Parathyroid adenoma (tissue), 2 donors: ENCODE measurements around the gene KIF26B.

ENCODE experiments used
- H2AFZ ChIP-seq: fragments of 300-600 bp; sonication (generic); one replicate; pipeline ENCODE4 v1.7.0; 2017; ENCODE audit warnings: antibody characterized with exemption, mild to moderate bottlenecking
- H3K27ac ChIP-seq: fragments of 300-600 bp; sonication (generic); one replicate; pipeline ENCODE4 v1.7.0; 2017
- H3K27me3 ChIP-seq: fragments of 300-600 bp; sonication (generic); one replicate; pipeline ENCODE4 v1.7.0; 2017; ENCODE audit warnings: low read length; ENCODE audit not compliant: control insufficient read depth, insufficient read depth
- H3K36me3 ChIP-seq: fragments of 300-600 bp; sonication (generic); one replicate; pipeline ENCODE4 v1.7.0; 2017; ENCODE audit warnings: low read length; ENCODE audit not compliant: control insufficient read depth, insufficient read depth
- H3K4me1 ChIP-seq: fragments of 300-600 bp; sonication (generic); one replicate; pipeline ENCODE4 v1.7.0; 2017; ENCODE audit warnings: control low read depth
- H3K4me2 ChIP-seq: fragments of 300-600 bp; sonication (generic); one replicate; pipeline ENCODE4 v1.7.0; 2017; ENCODE audit warnings: low read length
- H3K4me3 ChIP-seq: fragments of 300-600 bp; sonication (generic); one replicate; pipeline ENCODE4 v1.7.0; 2017; ENCODE audit warnings: low read depth, low read length
- H3K79me2 ChIP-seq: fragments of 300-600 bp; sonication (generic); one replicate; pipeline ENCODE4 v1.7.0; 2017; ENCODE audit warnings: control low read depth
- H3K9ac ChIP-seq: fragments of 300-600 bp; sonication (generic); one replicate; pipeline ENCODE4 v1.7.0; 2017; ENCODE audit warnings: mild to moderate bottlenecking
- H3K9me3 ChIP-seq: fragments of 300-600 bp; sonication (generic); one replicate; pipeline ENCODE4 v1.7.0; 2017; ENCODE audit warnings: low read length; ENCODE audit not compliant: control insufficient read depth
- CTCF ChIP-seq: fragments of 300-600 bp; sonication (generic); IDR thresholded peaks from one replicate; pipeline ENCODE4 v1.7.0; 2017; ENCODE audit warnings: antibody characterized with exemption, mild to moderate bottlenecking
- donor health status: primary hyperparathyroidism.

KIF26B gene

GRCh38 chr1:245116131-245116530 lies 38.7 kb upstream of the KIF26B start:
- H2AFZ ChIP-seq, result no peak overlapping the region
- no peak overlapping the region for H3K9ac ChIP-seq
- H3K79me2 ChIP-seq, result no peaks in the 10 kb centered on the region
- H3K9me3 ChIP-seq, result no peaks in the 10 kb centered on the region
- H3K36me3 ChIP-seq, result no peaks in the 10 kb centered on the region
- no peaks in the 10 kb centered on the region for H3K27me3 ChIP-seq
- H3K4me1 ChIP-seq, result no peaks in the 10 kb centered on the region
- H3K4me2 ChIP-seq, result no peak overlapping the region
- H3K4me3 ChIP-seq, result no peak overlapping the region
- H3K27ac ChIP-seq, result no peak overlapping the region
- no peak for TF ChIP-seq CTCF

GRCh38 chr1:245116751-245117150 lies 38.0 kb upstream of the KIF26B start:
- Histone ChIP-seq H3K4me3 (no peak overlapping the region), H3K36me3 (no peaks in the 10 kb centered on the region), H3K9me3 (no peaks in the 10 kb centered on the region), H3K4me2 (no peak overlapping the region), H2AFZ (no peak overlapping the region), H3K27me3 (no peaks in the 10 kb centered on the region), H3K79me2 (no peaks in the 10 kb centered on the region), H3K9ac (no peak overlapping the region), H3K27ac (no peak overlapping the region), H3K4me1 (no peaks in the 10 kb centered on the region)
- TF ChIP-seq CTCF, result no peak

DNA sequence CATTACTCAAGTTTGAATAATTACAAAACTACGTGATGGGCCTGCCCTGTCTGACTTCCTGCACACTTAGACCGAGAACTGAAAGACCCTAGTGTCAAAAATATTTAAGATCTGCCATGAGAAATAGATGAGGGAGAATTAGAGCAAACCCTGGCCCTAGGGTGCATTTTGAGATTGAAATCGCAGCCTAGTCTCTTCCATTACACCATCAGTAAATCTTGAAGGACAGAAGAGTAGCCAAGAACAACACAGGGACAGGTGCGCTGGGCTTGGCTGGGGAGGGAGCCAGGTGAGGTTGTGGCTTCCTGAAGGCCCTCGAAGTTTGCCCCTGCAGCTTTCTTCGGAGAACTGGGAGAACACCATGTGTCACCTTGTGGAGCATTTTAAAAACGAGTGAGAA lies 36.7 kb upstream of the KIF26B start:
- Histone ChIP-seq H3K27me3 (no peaks in the 10 kb centered on the region), H3K4me2 (no peak overlapping the region), H3K79me2 (no peaks in the 10 kb centered on the region), H3K9ac (no peak overlapping the region), H3K4me3 (no peak overlapping the region), H3K36me3 (no peaks in the 10 kb centered on the region), H3K27ac (no peak overlapping the region), H3K9me3 (no peaks in the 10 kb centered on the region), H3K4me1 (no peaks in the 10 kb centered on the region), H2AFZ (no peak overlapping the region)
- no peak for TF ChIP-seq CTCF

GRCh38 chr1:245118806-245119205 lies 36.0 kb upstream of the KIF26B start:
- no peaks in the 10 kb centered on the region for H3K36me3 ChIP-seq
- H3K4me3 ChIP-seq, result no peak overlapping the region
- H3K4me1 ChIP-seq, result no peaks in the 10 kb centered on the region
- H3K4me2 ChIP-seq, result no peak overlapping the region
- no peaks in the 10 kb centered on the region for H3K79me2 ChIP-seq
- no peak overlapping the region for H3K27ac ChIP-seq
- no peak for TF ChIP-seq CTCF
- no peaks in the 10 kb centered on the region for H3K9me3 ChIP-seq
- H3K27me3 ChIP-seq, result no peaks in the 10 kb centered on the region
- H3K9ac ChIP-seq, result no peak overlapping the region
- H2AFZ ChIP-seq, result no peak overlapping the region

- H3K27ac ChIP-seq, result no peak overlapping the region
- H3K4me1 ChIP-seq, result no peaks in the 10 kb centered on the region
- no peak for TF ChIP-seq CTCF
- H3K27me3 ChIP-seq, result no peaks in the 10 kb centered on the region
- H3K4me3 ChIP-seq, result no peak overlapping the region
- no peaks in the 10 kb centered on the region for H3K36me3 ChIP-seq
- H3K79me2 ChIP-seq, result no peaks in the 10 kb centered on the region
- H3K9me3 ChIP-seq, result no peaks in the 10 kb centered on the region
- no peak overlapping the region for H2AFZ ChIP-seq
- no peak overlapping the region for H3K4me2 ChIP-seq
- H3K9ac ChIP-seq, result no peak overlapping the region
Measured at GRCh38 chr1:245121523-245121922, 33.3 kb upstream of the KIF26B start.
